ENCODE data around the gene GNAT1. TPM values are rescaled to one million over a fixed set of nuclear protein-coding genes. Genes with fewer than 3 reads are reported as not detected.

GNAT1 gene
- polyA plus RNA-seq, 12 donors: 0.08 to 0.23 (median 0.21) TPM; not detected in 9

DNA sequence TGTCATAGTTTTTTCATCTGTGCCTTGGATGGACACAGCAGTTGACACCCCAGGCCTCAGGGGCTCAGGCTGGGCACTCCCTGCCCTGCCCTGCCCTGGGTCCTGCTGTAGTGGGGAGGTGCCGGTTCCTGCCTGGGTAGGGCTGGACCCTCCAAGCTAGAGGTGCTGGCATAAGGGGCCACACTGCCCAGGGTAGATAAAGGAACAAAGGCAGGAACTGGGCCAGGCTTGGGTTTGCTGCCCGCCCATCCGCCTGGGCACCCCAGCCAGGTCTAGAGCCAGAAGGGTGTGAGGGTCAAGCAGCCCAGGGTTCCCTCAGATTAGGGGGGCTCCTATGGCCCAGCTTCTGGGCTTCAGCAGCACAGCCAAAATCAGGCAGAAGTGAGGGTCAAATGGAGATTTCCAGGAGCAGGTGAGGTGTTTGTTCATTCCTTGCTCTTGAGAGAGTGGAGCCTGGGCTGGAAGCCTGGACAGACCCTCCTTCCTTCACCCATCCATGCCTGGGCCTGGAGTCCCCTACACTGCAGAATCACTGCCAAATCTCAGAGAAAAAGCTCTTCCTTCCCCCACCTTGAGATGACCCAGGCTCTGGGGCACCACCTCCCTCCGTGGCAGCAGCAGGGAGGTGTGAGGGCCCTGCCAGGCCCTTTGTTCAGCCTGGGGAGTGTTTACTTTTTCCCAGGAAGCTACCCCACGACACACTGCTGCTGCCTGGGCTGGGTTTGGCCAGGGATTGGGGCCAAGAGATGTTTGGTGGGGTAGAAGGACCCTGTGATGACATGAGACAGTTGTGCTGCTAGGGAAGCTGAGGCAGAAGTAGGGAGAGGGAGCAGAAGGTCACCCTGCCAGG, 29.2 kb upstream of the GNAT1 start:
- no peak for DNase-seq

DNA sequence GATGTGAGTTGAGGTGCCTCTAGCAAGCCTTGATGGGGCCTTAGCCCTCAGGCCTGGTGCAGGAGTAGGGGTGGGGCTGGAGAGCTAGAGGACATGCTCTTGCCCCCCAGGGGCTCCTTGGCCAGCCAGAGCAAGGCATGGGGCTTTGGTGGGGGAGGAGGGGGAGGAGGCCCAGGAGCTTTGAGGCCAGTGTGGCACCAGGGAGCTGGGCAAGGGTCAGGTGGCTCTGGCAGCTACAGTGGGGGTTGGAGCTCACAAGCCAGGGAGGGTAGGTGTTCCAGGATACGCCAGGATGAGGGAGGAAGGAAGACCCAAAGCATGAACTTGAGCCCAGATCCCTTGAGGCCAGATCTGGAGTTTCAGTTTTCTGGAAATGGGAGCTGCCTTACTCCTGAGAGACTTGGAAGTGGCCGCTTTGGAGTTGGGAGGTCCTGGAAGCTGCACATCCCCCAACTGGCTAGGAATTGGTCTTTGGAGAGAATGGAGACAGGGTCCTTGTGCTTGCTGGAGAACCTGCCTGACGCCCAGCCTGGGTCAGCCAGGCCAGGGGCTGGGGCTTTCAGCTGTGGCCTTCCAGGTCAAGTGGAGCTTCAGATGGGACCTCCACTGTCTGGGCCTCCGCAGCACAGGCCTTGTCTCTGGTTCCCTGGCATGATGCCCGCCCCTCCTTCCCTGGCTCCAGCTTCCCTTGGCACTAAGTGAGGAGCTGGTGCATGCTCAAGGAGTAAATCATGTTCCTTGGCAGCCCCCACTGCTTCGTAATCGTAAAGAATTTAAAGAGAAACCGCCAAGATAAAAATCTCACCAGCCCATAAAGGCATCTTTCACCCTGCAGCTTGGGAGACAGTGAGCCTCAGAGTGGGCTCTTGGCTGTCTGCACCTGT, 27.6 kb upstream of the GNAT1 start:
- peak; percentile 80 for DNase-seq

DNA sequence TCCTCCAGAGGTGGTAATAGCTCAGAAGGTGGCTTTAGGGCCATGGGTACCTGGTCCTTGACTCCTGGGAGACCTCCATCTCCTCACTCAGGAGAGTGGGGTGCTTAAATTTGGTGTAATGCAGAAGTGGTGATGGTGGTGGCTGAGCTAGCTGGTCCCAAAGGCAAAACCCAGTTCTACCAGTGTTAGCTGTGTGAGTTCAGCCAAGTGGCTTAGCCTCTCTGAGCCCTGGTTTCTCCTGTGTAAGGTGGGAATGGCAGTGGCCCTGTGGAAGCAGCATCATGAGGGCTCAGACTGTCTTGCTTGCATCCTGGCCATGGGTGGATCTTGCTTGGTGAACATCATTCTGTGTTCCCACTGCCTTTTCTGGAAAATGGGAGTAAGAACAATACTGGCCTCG, 26.9 kb upstream of the GNAT1 start:
- no peak for DNase-seq

- peak; percentile 72 for DNase-seq
Measured at GRCh38 chr3:50164984-50165909, 26.2 kb upstream of the GNAT1 start.

GRCh38 chr3:50165910-50166538, 25.4 kb upstream of the GNAT1 start:
- DNase-seq: no peak

GRCh38 chr3:50166620-50167019, 24.8 kb upstream of the GNAT1 start:
- no peak for DNase-seq

GRCh38 chr3:50167069-50167840, 24.2 kb upstream of the GNAT1 start:
- no peak for DNase-seq

DNA sequence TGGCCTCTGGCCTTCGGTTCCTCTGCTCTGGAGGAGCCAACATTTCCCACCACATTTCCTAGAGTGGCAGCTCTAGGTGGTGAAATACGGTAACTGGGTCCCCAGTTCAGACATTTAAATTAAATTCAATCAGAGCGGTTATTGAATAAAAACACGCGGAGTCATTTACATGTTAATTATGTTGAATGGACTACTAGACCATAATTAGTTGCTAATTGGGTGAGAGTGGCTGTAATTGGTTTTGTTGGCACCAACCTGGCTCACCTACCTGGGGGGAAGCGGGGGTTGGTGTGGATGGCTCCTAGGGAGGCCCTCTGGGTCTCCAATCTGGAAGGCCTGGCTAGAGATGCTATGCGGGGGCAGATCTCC, 23.6 kb upstream of the GNAT1 start:
- no peak for DNase-seq

GRCh38 chr3:50168388-50168787, 23.0 kb upstream of the GNAT1 start:
- DNase-seq: no peak

DNA sequence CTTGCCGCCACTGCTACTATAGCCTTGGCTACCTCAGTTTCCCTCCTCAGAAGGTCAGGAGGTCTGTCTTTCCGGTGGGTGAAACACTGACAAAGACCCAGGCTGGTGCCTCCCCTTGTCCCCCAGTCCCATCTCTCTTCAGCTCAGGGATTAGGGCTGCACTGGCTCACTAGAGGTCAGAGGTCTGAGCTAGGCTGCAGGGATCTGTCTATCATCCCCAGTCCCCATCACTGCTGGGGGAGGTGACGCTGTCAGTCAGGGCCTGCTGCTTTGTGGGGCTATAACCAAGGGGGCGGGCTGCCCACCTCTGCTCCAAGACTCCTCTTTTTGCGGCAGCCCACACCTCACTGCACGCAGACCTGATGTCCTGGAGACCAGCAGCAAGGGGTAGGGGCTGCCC, 22.6 kb upstream of the GNAT1 start:
- no peak for DNase-seq

DNA sequence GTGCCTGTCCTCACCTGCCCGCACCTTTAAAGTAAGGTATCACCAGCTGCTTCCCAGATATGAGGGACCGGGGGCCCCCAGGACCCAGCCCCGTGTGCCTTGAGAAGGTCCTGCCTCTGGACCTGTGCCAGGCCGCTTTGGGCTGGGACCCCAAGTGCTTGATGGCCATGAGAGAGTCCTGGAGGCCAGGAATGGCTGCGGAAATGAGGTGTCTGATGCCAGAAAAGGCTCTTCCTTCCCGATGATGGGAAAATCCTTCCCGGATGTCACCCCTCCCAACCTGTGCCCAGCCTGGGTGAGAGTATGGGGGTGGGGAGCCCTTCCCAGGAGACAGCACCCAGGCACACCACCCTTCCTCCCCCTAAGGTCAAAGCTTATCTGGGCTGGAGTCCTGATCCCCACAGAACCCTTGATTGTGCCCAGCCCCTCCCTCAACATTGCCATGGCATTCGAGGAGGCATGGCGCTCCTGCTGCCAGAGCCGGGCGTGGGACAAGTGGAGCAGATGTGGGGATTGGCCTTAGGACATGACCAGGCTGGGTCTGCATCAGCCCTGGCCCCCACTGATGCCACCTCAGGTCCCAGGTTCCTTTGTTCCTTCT, 22.1 kb upstream of the GNAT1 start:
- DNase-seq: no peak

DNA sequence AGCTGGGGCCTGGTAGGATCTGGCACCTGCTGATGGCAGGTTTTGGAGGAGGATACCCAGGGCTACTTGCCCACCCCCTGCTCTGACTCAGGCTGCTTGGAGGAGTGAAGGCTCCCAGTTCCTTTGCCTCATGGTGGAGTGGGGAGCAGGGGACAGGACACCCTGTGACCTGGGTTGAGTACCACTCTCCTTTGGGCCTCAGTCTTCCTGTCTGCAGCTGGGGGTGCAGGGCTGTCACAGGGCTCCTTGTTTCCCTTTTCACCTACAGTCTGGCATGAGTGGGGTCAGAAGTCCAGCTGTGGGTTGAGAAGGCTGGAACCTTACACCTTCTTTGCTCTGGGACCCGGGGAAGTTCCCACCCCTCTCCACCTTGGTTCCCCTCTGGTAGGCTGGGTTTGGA, 21.6 kb upstream of the GNAT1 start:
- DNase-seq: no peak

GRCh38 chr3:50170689-50171088, 20.7 kb upstream of the GNAT1 start:
- no peak for DNase-seq

- no peak for DNase-seq
Measured at GRCh38 chr3:50171540-50172301, 19.7 kb upstream of the GNAT1 start.

- DNase-seq: no peak
Measured at GRCh38 chr3:50172626-50173220, 18.7 kb upstream of the GNAT1 start.

DNA sequence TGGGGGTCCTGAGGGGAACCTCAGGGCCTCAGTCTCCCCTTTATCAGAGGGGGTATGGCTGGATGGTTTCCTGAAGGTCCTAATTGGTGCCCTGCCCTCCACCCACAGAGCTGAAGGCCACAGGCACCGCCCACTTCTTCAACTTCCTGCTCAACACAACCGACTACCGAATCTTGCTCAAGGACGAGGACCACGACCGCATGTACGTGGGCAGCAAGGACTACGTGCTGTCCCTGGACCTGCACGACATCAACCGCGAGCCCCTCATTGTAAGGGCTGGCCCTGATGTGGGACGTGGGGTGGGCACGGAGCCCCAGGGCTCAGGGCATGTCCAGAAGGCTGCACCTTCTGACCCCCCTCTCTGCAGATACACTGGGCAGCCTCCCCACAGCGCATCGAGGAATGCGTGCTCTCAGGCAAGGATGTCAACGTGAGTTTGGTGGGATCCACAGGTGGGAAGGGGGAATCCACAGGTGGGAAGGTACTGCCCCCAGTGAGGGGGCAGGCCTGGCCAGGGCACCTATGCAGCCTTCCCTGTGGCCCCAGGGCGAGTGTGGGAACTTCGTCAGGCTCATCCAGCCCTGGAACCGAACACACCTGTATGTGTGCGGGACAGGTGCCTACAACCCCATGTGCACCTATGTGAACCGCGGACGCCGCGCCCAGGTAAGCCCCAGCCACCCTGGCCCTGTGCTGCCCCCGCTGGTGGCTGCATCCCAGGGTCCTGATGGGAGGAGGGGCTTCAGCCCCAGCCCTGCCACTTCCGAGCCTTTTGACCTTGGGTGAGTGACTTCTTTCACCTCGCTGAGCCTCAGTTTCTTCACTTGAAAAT, 17.5 kb upstream of the GNAT1 start:
- DNase-seq: no peak

GRCh38 chr3:50174517-50174895, 16.9 kb upstream of the GNAT1 start:
- no peak for DNase-seq

GRCh38 chr3:50174947-50175524, 16.4 kb upstream of the GNAT1 start:
- DNase-seq: no peak
